Neural cell (in vitro differentiated cells): ENCODE data around the gene NUDT1. TPM values are rescaled to one million over a fixed set of nuclear protein-coding genes. Genes with fewer than 3 reads are reported as not detected.

ENCODE experiments used
- H2AFZ ChIP-seq: fragments of 200-600, 300-800 bp; sonication (generic), shearing (Covaris generic); 2 replicates; pipeline ENCODE4 v1.6.0; 2014; ENCODE audit warnings: low read depth, mild to moderate bottlenecking, antibody characterized with exemption, low read length, moderate library complexity
- H3F3A ChIP-seq: fragments of 200-600 bp; shearing (Covaris generic); 2 replicates; pipeline ENCODE4 v1.6.1; 2016; ENCODE audit warnings: mild to moderate bottlenecking, moderate library complexity, mixed read lengths, antibody characterized with exemption, low read length; ENCODE audit not compliant: insufficient read depth, poor library complexity, severe bottlenecking
- H3K27ac ChIP-seq: fragments of 200-600, 300-800 bp; sonication (generic), shearing (Covaris generic); 2 replicates; pipeline ENCODE4 v1.5.1; 2014; ENCODE audit warnings: mild to moderate bottlenecking, low read length, moderate library complexity
- H3K27me3 ChIP-seq: fragments of 300-800, 200-600 bp; sonication (generic), shearing (Covaris generic); 2 replicates; pipeline ENCODE4 v1.6.0; 2014; ENCODE audit warnings: mild to moderate bottlenecking, low read depth, low read length, moderate library complexity; ENCODE audit not compliant: insufficient read depth
- H3K36me3 ChIP-seq: fragments of 300-800, 200-600 bp; sonication (generic), shearing (Covaris generic); 2 replicates; pipeline ENCODE4 v1.5.1; 2014; ENCODE audit warnings: mild to moderate bottlenecking, antibody characterized with exemption, low read length, moderate library complexity; ENCODE audit not compliant: insufficient read depth
- H3K4me2 ChIP-seq: fragments of 300-800, 200-600 bp; sonication (generic), shearing (Covaris generic); 2 replicates; pipeline ENCODE4 v1.6.0; 2014; ENCODE audit warnings: mild to moderate bottlenecking, low read length
- H3K4me3 ChIP-seq: fragments of 300-800, 200-600 bp; sonication (generic), shearing (Covaris generic); 2 replicates; pipeline ENCODE4 v1.5.1; 2014; ENCODE audit warnings: mild to moderate bottlenecking, low read length, moderate library complexity
- H3K79me2 ChIP-seq: fragments of 200-600 bp; shearing (Covaris generic); replicated peaks from 2 replicates; pipeline ENCODE4 v1.6.0; 2014; ENCODE audit warnings: mild to moderate bottlenecking, low read length, moderate library complexity; ENCODE audit not compliant: insufficient read depth
- H3K9ac ChIP-seq: fragments of 300-800, 200-600 bp; sonication (generic), shearing (Covaris generic); 2 replicates; pipeline ENCODE4 v1.6.1; 2016; ENCODE audit warnings: mild to moderate bottlenecking, low read length, mixed read lengths
- H3K9me2 ChIP-seq: fragments of 200-600 bp; shearing (Covaris generic); 2 replicates; pipeline ENCODE4 v1.6.1; 2016; ENCODE audit warnings: mild to moderate bottlenecking, low read length, mixed read lengths; ENCODE audit not compliant: insufficient read depth
- H3K9me3 ChIP-seq: fragments of 200-600, 300-800 bp; sonication (generic), shearing (Covaris generic); 2 replicates; pipeline ENCODE4 v1.6.1; 2016; ENCODE audit warnings: mild to moderate bottlenecking, mixed run types, low read length, moderate library complexity, mixed read lengths
- H4K20me1 ChIP-seq: fragments of 200-600 bp; shearing (Covaris generic); 2 replicates; pipeline ENCODE4 v1.6.1; 2016; ENCODE audit warnings: mild to moderate bottlenecking, mixed run types; ENCODE audit not compliant: insufficient read depth
- EP300 ChIP-seq: fragments of 450-650 bp; conservative IDR thresholded peaks from 2 replicates; pipeline ENCODE4 v1.6.1; 2014; ENCODE audit warnings: antibody characterized with exemption, mild to moderate bottlenecking, moderate library complexity; ENCODE audit not compliant: poor library complexity, severe bottlenecking
- EZH2 ChIP-seq: fragments of 200-600, 300-800 bp; shearing (Covaris generic), sonication (generic); IDR thresholded peaks from 2 replicates; pipeline ENCODE4 v1.6.1; 2014; ENCODE audit warnings: antibody characterized with exemption, low read length, borderline replicate concordance, mild to moderate bottlenecking; ENCODE audit not compliant: insufficient read depth, poor library complexity, severe bottlenecking
- MXI1 ChIP-seq: fragments of 450-650 bp; conservative IDR thresholded peaks from 2 replicates; pipeline ENCODE4 v1.6.1; 2014; ENCODE audit warnings: antibody characterized with exemption, mild to moderate bottlenecking; ENCODE audit not compliant: poor library complexity, severe bottlenecking
- POLR2AphosphoS5 ChIP-seq: IDR thresholded peaks from 2 replicates; pipeline ENCODE4 v1.6.1; 2012
- RAD21 ChIP-seq: fragments of 450-650 bp; conservative IDR thresholded peaks from 2 replicates; pipeline ENCODE4 v1.6.1; 2014; ENCODE audit warnings: antibody characterized with exemption, mild to moderate bottlenecking, moderate library complexity
- REST ChIP-seq: IDR thresholded peaks from 2 replicates; pipeline ENCODE4 v1.6.1; 2012; ENCODE audit warnings: borderline replicate concordance
- SMC3 ChIP-seq: fragments of 450-650 bp; conservative IDR thresholded peaks from 2 replicates; pipeline ENCODE4 v1.6.1; 2014; ENCODE audit warnings: antibody characterized with exemption, mild to moderate bottlenecking, moderate library complexity; ENCODE audit not compliant: poor library complexity
- TAF1 ChIP-seq: IDR thresholded peaks from 2 replicates; pipeline ENCODE4 v1.6.1; 2012; ENCODE audit warnings: low read depth
- polyA plus RNA-seq: library from polyadenylated mRNA; depleted of rRNA; stranded (reverse); fragments of >200 nt; gene quantifications from 2 replicates; pipeline ENCODE4 v1.2.3, GENCODE V29; 2014
- TF ChIP-seq, protein P1 (sequence below): fragments of 450-650 bp; IDR thresholded peaks from 2 replicates; pipeline ENCODE4 v1.5.1; 2014; ENCODE audit warnings: antibody characterized with exemption, mild to moderate bottlenecking, moderate library complexity; ENCODE audit not compliant: poor library complexity, severe bottlenecking

The NUDT1 gene
- polyA plus RNA-seq, 1 donor from 2014 or later = 67.8 TPM

- Histone ChIP-seq H3K9me2 (no peaks in the 10 kb centered on the region), H3F3A (no peaks in the 10 kb centered on the region), H4K20me1 (no peaks in the 10 kb centered on the region), H3K79me2 (no peaks in the 10 kb centered on the region), H3K9ac (no peak overlapping the region), H2AFZ (no peak overlapping the region), H3K4me3 (no peak overlapping the region), H3K27me3 (no peaks in the 10 kb centered on the region), H3K27ac (no peak overlapping the region), H3K9me3 (no peaks in the 10 kb centered on the region), H3K36me3 (peaks cover 4% of the 10 kb centered on the region), H3K4me2 (no peak overlapping the region)
- TF ChIP-seq SMC3 (no peak), RAD21 (no peak), EZH2 (no peak), POLR2AphosphoS5 (no peak), TAF1 (no peak), REST (no peak), MXI1 (no peak), EP300 (no peak)
- TF ChIP-seq, protein P1, sequence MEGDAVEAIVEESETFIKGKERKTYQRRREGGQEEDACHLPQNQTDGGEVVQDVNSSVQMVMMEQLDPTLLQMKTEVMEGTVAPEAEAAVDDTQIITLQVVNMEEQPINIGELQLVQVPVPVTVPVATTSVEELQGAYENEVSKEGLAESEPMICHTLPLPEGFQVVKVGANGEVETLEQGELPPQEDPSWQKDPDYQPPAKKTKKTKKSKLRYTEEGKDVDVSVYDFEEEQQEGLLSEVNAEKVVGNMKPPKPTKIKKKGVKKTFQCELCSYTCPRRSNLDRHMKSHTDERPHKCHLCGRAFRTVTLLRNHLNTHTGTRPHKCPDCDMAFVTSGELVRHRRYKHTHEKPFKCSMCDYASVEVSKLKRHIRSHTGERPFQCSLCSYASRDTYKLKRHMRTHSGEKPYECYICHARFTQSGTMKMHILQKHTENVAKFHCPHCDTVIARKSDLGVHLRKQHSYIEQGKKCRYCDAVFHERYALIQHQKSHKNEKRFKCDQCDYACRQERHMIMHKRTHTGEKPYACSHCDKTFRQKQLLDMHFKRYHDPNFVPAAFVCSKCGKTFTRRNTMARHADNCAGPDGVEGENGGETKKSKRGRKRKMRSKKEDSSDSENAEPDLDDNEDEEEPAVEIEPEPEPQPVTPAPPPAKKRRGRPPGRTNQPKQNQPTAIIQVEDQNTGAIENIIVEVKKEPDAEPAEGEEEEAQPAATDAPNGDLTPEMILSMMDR = no peak
Observed at GRCh38 chr7:2198206-2198605, 43.8 kb upstream of the NUDT1 start.

GRCh38 chr7:2198760-2199159 lies 43.3 kb upstream of the NUDT1 start:
- Histone ChIP-seq H3K9me3 (no peaks in the 10 kb centered on the region), H3K27ac (no peak overlapping the region), H3K27me3 (no peaks in the 10 kb centered on the region), H3K9me2 (no peaks in the 10 kb centered on the region), H2AFZ (no peak overlapping the region), H3F3A (no peaks in the 10 kb centered on the region), H3K4me3 (no peak overlapping the region), H3K4me2 (no peak overlapping the region), H3K79me2 (no peaks in the 10 kb centered on the region), H4K20me1 (no peaks in the 10 kb centered on the region), H3K36me3 (peaks cover 4% of the 10 kb centered on the region), H3K9ac (no peak overlapping the region)
- TF ChIP-seq REST (no peak), EZH2 (no peak), RAD21 (no peak), TAF1 (no peak), EP300 (no peak), POLR2AphosphoS5 (no peak), MXI1 (no peak), SMC3 (no peak)
- TF ChIP-seq, protein P1 = no peak
